Epithelial cell of proximal tubule (primary cell): Measurements from ENCODE around the gene RALGDS. TPM values are rescaled to one million over a fixed set of nuclear protein-coding genes. Genes with fewer than 3 reads are reported as not detected.

ENCODE experiments used
- DNase-seq: peaks from one replicate; pipeline ENCODE4 v3.0.0-alpha.2; 2011; ENCODE audit warnings: low read depth
- H3K4me3 ChIP-seq: 2 replicates; pipeline ENCODE4 v1.5.1; 2011; ENCODE audit warnings: low read depth, mild to moderate bottlenecking, low read length
- total RNA-seq: library from RNA; depleted of rRNA; stranded (reverse); fragments of >200 nt; gene quantifications from 2 replicates; pipeline ENCODE4 v1.2.3, GENCODE V29; 2015
- TF ChIP-seq, protein P1 (sequence below): conservative IDR thresholded peaks from 2 replicates; pipeline ENCODE4 v1.5.1; 2012; ENCODE audit warnings: low read depth, mild to moderate bottlenecking, low read length

The RALGDS gene
- total RNA-seq, 1 donor from 2014 or later = 39.0 TPM

- H3K4me3 ChIP-seq = no peak overlapping the region
- no peak for DNase-seq
- TF ChIP-seq, protein P1, sequence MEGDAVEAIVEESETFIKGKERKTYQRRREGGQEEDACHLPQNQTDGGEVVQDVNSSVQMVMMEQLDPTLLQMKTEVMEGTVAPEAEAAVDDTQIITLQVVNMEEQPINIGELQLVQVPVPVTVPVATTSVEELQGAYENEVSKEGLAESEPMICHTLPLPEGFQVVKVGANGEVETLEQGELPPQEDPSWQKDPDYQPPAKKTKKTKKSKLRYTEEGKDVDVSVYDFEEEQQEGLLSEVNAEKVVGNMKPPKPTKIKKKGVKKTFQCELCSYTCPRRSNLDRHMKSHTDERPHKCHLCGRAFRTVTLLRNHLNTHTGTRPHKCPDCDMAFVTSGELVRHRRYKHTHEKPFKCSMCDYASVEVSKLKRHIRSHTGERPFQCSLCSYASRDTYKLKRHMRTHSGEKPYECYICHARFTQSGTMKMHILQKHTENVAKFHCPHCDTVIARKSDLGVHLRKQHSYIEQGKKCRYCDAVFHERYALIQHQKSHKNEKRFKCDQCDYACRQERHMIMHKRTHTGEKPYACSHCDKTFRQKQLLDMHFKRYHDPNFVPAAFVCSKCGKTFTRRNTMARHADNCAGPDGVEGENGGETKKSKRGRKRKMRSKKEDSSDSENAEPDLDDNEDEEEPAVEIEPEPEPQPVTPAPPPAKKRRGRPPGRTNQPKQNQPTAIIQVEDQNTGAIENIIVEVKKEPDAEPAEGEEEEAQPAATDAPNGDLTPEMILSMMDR = no peak
Measured at GRCh38 chr9:133049043-133049442, 72.0 kb downstream of the RALGDS start.

DNA sequence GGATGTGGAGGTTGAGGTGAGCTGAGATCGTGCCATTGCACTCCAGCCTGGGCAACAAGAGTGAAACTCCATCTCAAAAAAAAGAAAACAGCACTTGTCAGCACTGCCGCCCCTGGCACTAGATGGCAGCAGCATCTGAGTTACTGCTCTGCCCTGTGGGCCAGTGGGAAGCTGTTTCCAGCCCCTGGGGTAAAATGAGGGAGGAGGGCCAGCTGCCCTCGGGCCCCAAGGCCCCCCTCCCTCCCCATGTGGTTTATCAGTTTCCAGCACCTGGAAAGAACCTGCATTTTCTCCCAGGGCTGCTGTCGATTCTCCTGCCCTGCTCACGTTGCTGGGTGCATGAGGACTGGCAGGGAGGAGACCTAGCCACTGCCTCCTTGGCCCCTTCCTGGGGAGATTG, 72.4 kb downstream of the RALGDS start:
- TF ChIP-seq, protein P1 = peak; percentile 57
- H3K4me3 ChIP-seq = no peak overlapping the region
- no peak for DNase-seq

Other genes starting within 250 kb of the RALGDS start
- gene AK8, start 243.0 kb downstream of the RALGDS start, total RNA-seq = 0.14 and 0.46 TPM in 2 replicates
- 2.0 and 5.2 TPM in 2 replicates for gene SPACA9, start 242.3 kb downstream of the RALGDS start, total RNA-seq
- 22.0 and 26.3 TPM in 2 replicates for gene TSC1, start 176.6 kb downstream of the RALGDS start, total RNA-seq
- gene GFI1B, start 142.5 kb downstream of the RALGDS start, total RNA-seq = not detected in 2 replicates
- 112 and 121 TPM in 2 replicates for gene GTF3C5, start 90.2 kb downstream of the RALGDS start, total RNA-seq
- gene CEL, start 59.3 kb downstream of the RALGDS start, total RNA-seq = 0.36 and 0.58 TPM in 2 replicates
- 9.8 and 10.0 TPM in 2 replicates for gene GBGT1, start 42.7 kb upstream of the RALGDS start, total RNA-seq
- not detected in 2 replicates for gene OBP2B, start 88.0 kb upstream of the RALGDS start, total RNA-seq
- 0.65 and 2.5 TPM in 2 replicates for gene ABO, start 154.0 kb upstream of the RALGDS start, total RNA-seq
- gene SURF6, start 214.9 kb upstream of the RALGDS start, total RNA-seq = 16.7 and 20.7 TPM in 2 replicates
- 18.4 and 30.0 TPM in 2 replicates for gene MED22, start 226.9 kb upstream of the RALGDS start, total RNA-seq
- gene RPL7A, start 227.0 kb upstream of the RALGDS start, total RNA-seq = 2,685 and 3,393 TPM in 2 replicates
- gene SURF1, start 235.2 kb upstream of the RALGDS start, total RNA-seq = 27.3 and 31.3 TPM in 2 replicates
- gene SURF2, start 235.3 kb upstream of the RALGDS start, total RNA-seq = 27.6 and 45.4 TPM in 2 replicates